SK-N-SH (cell line): ENCODE measurements around the gene OMP. TPM values are rescaled to one million over a fixed set of nuclear protein-coding genes. Genes with fewer than 3 reads are reported as not detected.

Experiments
- CTCF ChIA-PET: fragments of 300-600, 350-600 bp; formaldehyde crosslinking; extraction: SDS; loops from one replicate; lab custom pipeline; 2021; lab: Yijun Ruan, JAX
- POLR2A ChIA-PET: fragments of 350-600 bp; sonication (Branson Sonifier 250); formaldehyde crosslinking; extraction: SDS; loops from one replicate; lab custom pipeline; 2020; ENCODE audit warnings: antibody characterized with exemption, inconsistent platforms; lab: Yijun Ruan, JAX
- DNase-seq: peaks from one replicate; pipeline ENCODE4 v3.0.0; 2012
- H2AFZ ChIP-seq: fragments of 200-600 bp; sonication (generic); 2 replicates; pipeline ENCODE4 v1.8.1; 2016; ENCODE audit warnings: antibody characterized with exemption, mild to moderate bottlenecking, low read depth
- H3F3A ChIP-seq: fragments of 200-600 bp; sonication (generic); replicated peaks from 2 replicates; pipeline ENCODE3; 2016; ENCODE audit warnings: antibody characterized with exemption, mild to moderate bottlenecking; ENCODE audit not compliant: insufficient read depth
- H3K27ac ChIP-seq, 2 experiments: fragments of 200-500 bp in 1 of 2; fragments of 200-600 bp in 1 of 2; sonication (Bioruptor generic) in 1 of 2; sonication (generic), shearing (Covaris generic) in 1 of 2; 2 replicates each; pipeline versions ENCODE4 v1.5.1 to v1.6.1; 2014 to 2016; ENCODE audit warnings: low read depth in 2 of 2, inconsistent platforms in 1 of 2, low read length in 1 of 2, mild to moderate bottlenecking in 1 of 2, mixed read lengths in 1 of 2
- H3K27me3 ChIP-seq: fragments of 200-600 bp; sonication (generic), shearing (Covaris generic); 2 replicates; pipeline ENCODE4 v1.6.1; 2016; ENCODE audit warnings: mixed run types; ENCODE audit not compliant: insufficient read depth
- H3K36me3 ChIP-seq, 2 experiments: fragments of 200-500 bp in 1 of 2; fragments of 200-600 bp in 1 of 2; sonication (Bioruptor generic) in 1 of 2; sonication (generic) in 1 of 2; replicated peaks in 1 of 2; 2 replicates each; pipeline versions ENCODE3 to v1.5.1; 2014 to 2016; ENCODE audit warnings: low read length in 1 of 2, mild to moderate bottlenecking in 1 of 2; ENCODE audit not compliant: insufficient read depth in 2 of 2, control insufficient read depth in 1 of 2
- H3K4me1 ChIP-seq, 2 experiments: fragments of 200-500 bp in 1 of 2; fragments of 200-600 bp in 1 of 2; sonication (Bioruptor generic) in 1 of 2; sonication (generic), shearing (Covaris generic) in 1 of 2; 2 replicates each; pipeline versions ENCODE4 v1.5.1 to v1.6.1; 2014 to 2016; ENCODE audit warnings: low read depth in 1 of 2, low read length in 1 of 2, mixed run types in 1 of 2; ENCODE audit not compliant: insufficient read depth in 2 of 2, control insufficient read depth in 1 of 2
- H3K4me2 ChIP-seq: fragments of 200-600 bp; sonication (generic), shearing (Covaris generic); 2 replicates; pipeline ENCODE4 v1.6.1; 2017; ENCODE audit warnings: mixed run types
- H3K4me3 ChIP-seq, 2 experiments: fragments of 200-500 bp in 1 of 2; fragments of 200-600 bp in 1 of 2; sonication (Bioruptor generic) in 1 of 2; sonication (generic), shearing (Covaris generic) in 1 of 2; 2 replicates each; pipeline versions ENCODE4 v1.5.1 to v1.8.1; 2014 to 2016; ENCODE audit warnings: low read depth in 2 of 2, inconsistent platforms in 1 of 2, low read length in 1 of 2, mild to moderate bottlenecking in 1 of 2, mixed read lengths in 1 of 2, moderate library complexity in 1 of 2
- H3K79me2 ChIP-seq: fragments of 200-600 bp; sonication (generic); 2 replicates; pipeline ENCODE4 v1.8.1; 2017; ENCODE audit warnings: mild to moderate bottlenecking; ENCODE audit not compliant: insufficient read depth
- H3K9ac ChIP-seq: fragments of 200-600 bp; sonication (generic); 2 replicates; pipeline ENCODE4 v1.6.1; 2017; ENCODE audit warnings: mixed run types
- H3K9me2 ChIP-seq: fragments of 200-600 bp; sonication (generic); 2 replicates; pipeline ENCODE4 v1.6.1; 2017; ENCODE audit warnings: mixed run types
- H3K9me3 ChIP-seq: fragments of 200-600 bp; sonication (generic); 2 replicates; pipeline ENCODE4 v1.6.1; 2017; ENCODE audit warnings: mixed run types, mild to moderate bottlenecking, moderate library complexity
- H4K20me1 ChIP-seq: fragments of 200-600 bp; sonication (generic); 2 replicates; pipeline ENCODE4 v1.6.1; 2017; ENCODE audit warnings: mild to moderate bottlenecking, mixed run types; ENCODE audit not compliant: insufficient read depth
- ELF1 ChIP-seq: IDR thresholded peaks from 2 replicates; pipeline ENCODE4 v1.4.0; 2012
- EP300 ChIP-seq, 2 experiments: IDR thresholded peaks; 2 replicates each; pipeline versions ENCODE4 v1.4.0 to v1.6.1; 2012; ENCODE audit warnings: borderline replicate concordance in 1 of 2, low read depth in 1 of 2, low read length in 1 of 2
- EZH2phosphoT487 ChIP-seq: fragments of 200-600 bp; sonication (generic); IDR thresholded peaks from 2 replicates; pipeline ENCODE4 v1.6.1; 2017; ENCODE audit warnings: low read depth, mixed run types, mild to moderate bottlenecking, antibody characterized with exemption, moderate library complexity, borderline replicate concordance
- FOSL2 ChIP-seq: IDR thresholded peaks from 2 replicates; pipeline ENCODE4 v1.4.0; 2012; ENCODE audit warnings: low read depth, mild to moderate bottlenecking, moderate library complexity, borderline replicate concordance
- GABPA ChIP-seq: IDR thresholded peaks from 2 replicates; pipeline ENCODE4 v1.4.0; 2012; ENCODE audit warnings: low read depth, mild to moderate bottlenecking
- GATA2 ChIP-seq: sonication (generic); formaldehyde crosslinking; IDR thresholded peaks from 2 replicates; pipeline ENCODE4 v1.5.0; 2020; ENCODE audit warnings: mild to moderate bottlenecking, missing genetic modification reagents
- IRF3 ChIP-seq: fragments of 150-350 bp; IDR thresholded peaks from 2 replicates; pipeline ENCODE4 v1.6.1; 2016; ENCODE audit warnings: mild to moderate bottlenecking, low read depth, low read length
- JUND ChIP-seq: IDR thresholded peaks from 2 replicates; pipeline ENCODE4 v1.4.0; 2012
- NFIC ChIP-seq: IDR thresholded peaks from 2 replicates; pipeline ENCODE4 v1.4.0; 2012; ENCODE audit warnings: borderline replicate concordance
- RAD21 ChIP-seq: IDR thresholded peaks from 2 replicates; pipeline ENCODE4 v1.6.1; 2012; ENCODE audit warnings: mild to moderate bottlenecking, low read length
- RCOR1 ChIP-seq: fragments of 150-350 bp; IDR thresholded peaks from 2 replicates; pipeline ENCODE4 v1.6.1; 2017; ENCODE audit warnings: antibody characterized with exemption, low read length
- RFX5 ChIP-seq: IDR thresholded peaks from 2 replicates; pipeline ENCODE4 v1.6.1; 2012; ENCODE audit warnings: mild to moderate bottlenecking, improper control_type of control experiment, low read length
- SIN3A ChIP-seq: IDR thresholded peaks from 2 replicates; pipeline ENCODE4 v1.6.1; 2012; ENCODE audit warnings: low read depth, mild to moderate bottlenecking, low read length, moderate library complexity, borderline replicate concordance
- SMC3 ChIP-seq: IDR thresholded peaks from 2 replicates; pipeline ENCODE4 v1.6.1; 2012; ENCODE audit warnings: low read depth, low read length, improper control_type of control experiment
- TAF1 ChIP-seq: IDR thresholded peaks from 2 replicates; pipeline ENCODE4 v1.6.1; 2012; ENCODE audit warnings: low read depth, mild to moderate bottlenecking, low read length, moderate library complexity, borderline replicate concordance
- TCF12 ChIP-seq: IDR thresholded peaks from 2 replicates; pipeline ENCODE4 v1.4.0; 2012
- USF2 ChIP-seq: fragments of 150-350 bp; IDR thresholded peaks from 2 replicates; pipeline ENCODE4 v1.6.1; 2017; ENCODE audit warnings: antibody characterized with exemption, low read length, low read depth, borderline replicate concordance
- WGBS: methylation state at CpG from one replicate; pipeline ENCODE4 v1.1.6; 2017; ENCODE audit warnings: low lambda C conversion rate; 5-methylcytosine and 5-hydroxymethylcytosine counted together
- polyA plus RNA-seq, 3 experiments: library from polyadenylated mRNA; depleted of rRNA; stranded (reverse); fragments of >200 nt; gene quantifications; 2 replicates each; pipeline ENCODE4 v1.2.3, GENCODE V29; 2012
- TF ChIP-seq, protein P1 (sequence below): IDR thresholded peaks from 2 replicates; pipeline ENCODE4 v1.4.0; 2012; ENCODE audit warnings: low read depth
- TF ChIP-seq, protein P2 (sequence below): IDR thresholded peaks from 2 replicates; pipeline ENCODE4 v1.6.1; 2012; ENCODE audit warnings: mild to moderate bottlenecking, low read depth, low read length, moderate library complexity

Gene OMP
- polyA plus RNA-seq, 1 of the 3 experiments (the other 2 are of a cell fraction), result 0.20 TPM

GRCh38 chr11:77079666-77080065, 23.0 kb upstream of the OMP start:
- POLR2A ChIA-PET, result no interaction called here
- no peak overlapping the region for H3K4me2 ChIP-seq
- no peak overlapping the region for H3K27ac ChIP-seq
- CTCF ChIA-PET, result interaction anchor here (1.0 to 4.9 kb wide), 2 partner anchors 12 to 32 kb away, joined by 3 to 54 read pairs; no protein-coding TSS in a partner anchor
- no peaks in the 10 kb centered on the region for H3K9me2 ChIP-seq
- H3K27me3 ChIP-seq, result no peaks in the 10 kb centered on the region
- 0 out of 2 replicates have a peak, but pooled peaks cover 9% of the 10 kb centered on the region for H4K20me1 ChIP-seq
- WGBS, result 93% methylated on average over 2 of the region's 2 CpGs
- DNase-seq, result no peak
- TF ChIP-seq SMC3 (no peak), RCOR1 (no peak), IRF3 (no peak), TAF1 (no peak), EZH2phosphoT487 (no peak), GATA2 (CRISPR knock-in tag) (no peak), FOSL2 (no peak), JUND (no peak), SIN3A (no peak), RFX5 (no peak), NFIC (no peak), EP300 (IDR thresholded peaks at IDR 0.05; ENCODE audit: borderline replicate concordance in 1 of 2, low read depth in 1 of 2, low read length in 1 of 2) (no peak), USF2 (no peak), RAD21 (no peak), GABPA (no peak), TCF12 (no peak), ELF1 (no peak)
- TF ChIP-seq, protein P1, sequence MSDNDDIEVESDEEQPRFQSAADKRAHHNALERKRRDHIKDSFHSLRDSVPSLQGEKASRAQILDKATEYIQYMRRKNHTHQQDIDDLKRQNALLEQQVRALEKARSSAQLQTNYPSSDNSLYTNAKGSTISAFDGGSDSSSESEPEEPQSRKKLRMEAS, result no peak
- TF ChIP-seq, protein P2, sequence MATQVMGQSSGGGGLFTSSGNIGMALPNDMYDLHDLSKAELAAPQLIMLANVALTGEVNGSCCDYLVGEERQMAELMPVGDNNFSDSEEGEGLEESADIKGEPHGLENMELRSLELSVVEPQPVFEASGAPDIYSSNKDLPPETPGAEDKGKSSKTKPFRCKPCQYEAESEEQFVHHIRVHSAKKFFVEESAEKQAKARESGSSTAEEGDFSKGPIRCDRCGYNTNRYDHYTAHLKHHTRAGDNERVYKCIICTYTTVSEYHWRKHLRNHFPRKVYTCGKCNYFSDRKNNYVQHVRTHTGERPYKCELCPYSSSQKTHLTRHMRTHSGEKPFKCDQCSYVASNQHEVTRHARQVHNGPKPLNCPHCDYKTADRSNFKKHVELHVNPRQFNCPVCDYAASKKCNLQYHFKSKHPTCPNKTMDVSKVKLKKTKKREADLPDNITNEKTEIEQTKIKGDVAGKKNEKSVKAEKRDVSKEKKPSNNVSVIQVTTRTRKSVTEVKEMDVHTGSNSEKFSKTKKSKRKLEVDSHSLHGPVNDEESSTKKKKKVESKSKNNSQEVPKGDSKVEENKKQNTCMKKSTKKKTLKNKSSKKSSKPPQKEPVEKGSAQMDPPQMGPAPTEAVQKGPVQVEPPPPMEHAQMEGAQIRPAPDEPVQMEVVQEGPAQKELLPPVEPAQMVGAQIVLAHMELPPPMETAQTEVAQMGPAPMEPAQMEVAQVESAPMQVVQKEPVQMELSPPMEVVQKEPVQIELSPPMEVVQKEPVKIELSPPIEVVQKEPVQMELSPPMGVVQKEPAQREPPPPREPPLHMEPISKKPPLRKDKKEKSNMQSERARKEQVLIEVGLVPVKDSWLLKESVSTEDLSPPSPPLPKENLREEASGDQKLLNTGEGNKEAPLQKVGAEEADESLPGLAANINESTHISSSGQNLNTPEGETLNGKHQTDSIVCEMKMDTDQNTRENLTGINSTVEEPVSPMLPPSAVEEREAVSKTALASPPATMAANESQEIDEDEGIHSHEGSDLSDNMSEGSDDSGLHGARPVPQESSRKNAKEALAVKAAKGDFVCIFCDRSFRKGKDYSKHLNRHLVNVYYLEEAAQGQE, result no peak
- TF ChIP-seq, all 33 proteins: peak for 0
- H3K4me1 ChIP-seq, result peaks cover 7 to 40% of the 10 kb centered on the region in 2 experiments; a peak in 3 of 4 replicates
- H2AFZ ChIP-seq, result no peak overlapping the region
- H3K9ac ChIP-seq, result no peak overlapping the region
- H3K4me3 ChIP-seq, result no peak overlapping the region
- peaks cover 5% of the 10 kb centered on the region for H3F3A ChIP-seq
- H3K36me3 ChIP-seq, result peaks cover 0 to 11% of the 10 kb centered on the region in 2 experiments
- H3K9me3 ChIP-seq, result no peaks in the 10 kb centered on the region
- peaks cover 88% of the 10 kb centered on the region for H3K79me2 ChIP-seq
